Effector CD4-positive, alpha-beta T cell (primary cell): ENCODE measurements around the gene GRP.
"Not testable (repeated sequence)": the region's sequence is repeated elsewhere in the genome, so short reads cannot be mapped to it uniquely, and the experiment has no call there.

Experiments used
- DNase-seq: peaks from one replicate; pipeline ENCODE4 v3.0.0-alpha.2; 2020

Gene GRP

GRCh38 chr18:59229701-59230443 is 9.9 kb downstream of the GRP start:
- no peak for DNase-seq

DNA sequence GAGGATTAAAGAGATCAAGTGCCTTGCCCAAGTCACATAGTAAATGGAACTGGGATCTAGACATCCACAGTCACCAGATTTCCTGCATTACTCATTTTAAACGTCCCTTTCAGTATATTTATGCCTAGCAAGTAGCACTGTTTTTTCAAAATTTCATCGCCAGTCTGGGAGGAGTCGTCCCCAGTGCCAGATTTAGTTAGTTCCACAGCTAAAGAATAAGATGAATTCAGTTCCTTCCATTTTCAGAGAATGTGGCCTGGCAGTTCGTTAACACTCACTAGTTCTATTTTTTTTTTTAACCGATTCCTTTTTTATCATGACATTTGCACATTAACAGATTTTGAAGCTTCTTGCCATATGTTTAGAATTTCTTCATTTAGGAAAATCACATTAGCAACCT is 11.2 kb downstream of the GRP start:
- no peak for DNase-seq

- DNase-seq = no peak
Observed at GRCh38 chr18:59231877-59232276, 11.9 kb downstream of the GRP start.

- no peak for DNase-seq
Observed at GRCh38 chr18:59232309-59233016, 12.5 kb downstream of the GRP start.

DNA sequence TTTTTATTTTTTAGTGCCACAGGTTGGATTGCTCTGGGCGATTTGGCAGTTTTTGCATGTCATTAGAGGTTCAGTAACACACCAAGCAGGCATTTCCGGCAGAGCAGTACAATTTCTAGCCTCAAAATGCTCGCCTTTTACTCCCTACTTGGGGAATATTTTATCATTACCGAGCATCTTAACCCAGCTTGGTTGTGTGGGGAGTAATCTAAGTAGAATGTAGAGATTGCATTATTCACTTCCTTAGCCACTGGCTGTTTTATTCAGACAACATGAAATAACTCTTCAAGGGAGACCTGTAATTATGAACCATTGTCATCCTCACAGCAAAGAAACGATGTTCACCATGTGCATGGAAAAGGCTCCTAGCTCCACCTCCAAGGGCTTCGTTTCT is 13.1 kb downstream of the GRP start:
- DNase-seq = no peak

DNA sequence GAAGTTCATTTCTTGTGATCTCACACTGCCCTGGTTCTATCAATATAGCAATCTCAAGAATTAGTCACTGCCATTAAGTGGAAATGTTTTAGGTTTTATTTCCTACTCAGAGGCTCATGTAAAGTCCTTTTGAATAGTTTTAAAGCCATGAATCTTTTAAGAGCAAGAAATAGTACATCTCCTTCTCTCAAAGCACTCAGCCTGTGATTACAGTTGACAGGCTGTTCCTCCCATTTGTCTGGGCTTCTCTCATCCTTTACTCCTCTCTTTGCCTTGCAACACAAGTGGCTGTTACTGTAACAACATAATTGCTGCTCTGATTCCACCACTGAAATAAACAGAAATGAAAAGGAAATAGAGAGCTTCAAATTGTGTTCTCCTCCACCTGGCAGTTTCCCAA is 18.4 kb downstream of the GRP start:
- no peak for DNase-seq

GRCh38 chr18:59239642-59240041 is 19.7 kb downstream of the GRP start:
- no peak for DNase-seq

DNA sequence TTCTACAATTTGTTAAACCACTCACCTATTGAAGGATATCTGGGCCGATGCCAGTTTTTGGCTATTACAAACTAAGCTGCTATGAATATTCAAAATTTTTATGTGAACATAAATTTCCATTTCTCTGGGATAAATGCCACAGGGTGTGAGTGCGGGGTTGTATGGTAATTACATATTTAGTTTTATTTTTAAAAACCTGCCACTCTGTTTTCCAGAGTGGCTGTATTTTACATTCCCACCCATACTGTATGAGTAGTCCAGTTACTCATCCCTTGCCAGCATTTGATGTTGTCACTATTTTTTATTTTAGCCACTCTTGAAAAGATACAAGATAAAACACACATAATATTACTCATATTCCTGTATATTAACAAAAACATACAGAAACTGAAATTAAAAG is 22.9 kb downstream of the GRP start:
- no peak for DNase-seq

- DNase-seq = no peak
Observed at GRCh38 chr18:59246796-59247195, 26.8 kb downstream of the GRP start.

DNA sequence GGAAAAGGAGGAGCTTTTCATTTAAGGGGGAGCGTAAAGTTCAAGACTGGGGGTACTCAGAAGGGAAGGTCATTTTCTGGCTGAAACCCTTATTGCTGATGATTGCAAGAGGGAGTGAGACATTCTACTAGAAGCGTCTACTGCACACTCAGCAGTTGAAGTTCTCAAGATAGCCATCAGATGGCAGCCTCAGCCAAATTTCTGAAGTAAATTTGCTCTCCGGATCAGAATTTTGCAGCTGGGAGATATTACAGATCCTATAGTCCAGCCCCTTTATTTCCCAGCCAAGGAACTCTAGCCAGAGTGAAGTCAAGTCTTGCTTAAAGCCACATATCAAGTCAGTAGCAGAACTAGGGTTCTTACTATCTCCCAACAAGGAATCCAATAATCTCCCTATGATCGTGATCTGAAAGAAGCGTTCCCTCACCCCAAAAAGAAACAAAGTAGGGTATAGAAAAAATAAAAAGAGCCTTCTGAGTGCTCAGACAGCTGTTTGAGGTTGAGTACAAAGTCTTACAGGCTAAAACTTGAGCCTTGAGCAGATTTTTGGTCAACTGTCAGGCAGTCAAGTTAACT is 29.3 kb downstream of the GRP start:
- DNase-seq = no peak

DNA sequence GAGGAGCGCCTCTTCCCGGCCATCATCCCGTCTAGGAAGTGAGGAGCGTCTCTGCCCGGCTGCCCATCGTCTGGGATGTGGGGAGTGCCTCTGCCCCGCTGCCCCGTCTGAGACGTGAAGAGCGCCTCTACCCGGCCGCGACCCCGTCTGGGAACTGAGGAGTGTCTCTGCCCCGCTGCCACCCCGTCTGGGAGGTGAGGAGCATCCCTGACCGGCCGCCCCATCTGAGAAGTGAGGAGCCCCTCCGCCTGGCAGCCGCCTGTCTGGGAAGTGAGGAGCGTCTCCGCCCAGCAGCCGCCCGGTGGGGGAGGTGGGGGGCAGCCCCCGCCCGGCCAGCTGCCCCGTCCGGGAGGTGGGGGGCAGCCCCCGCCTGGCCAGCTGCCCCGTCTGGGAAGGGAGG is 35.5 kb downstream of the GRP start:
- not testable (repeated sequence) for DNase-seq

DNA sequence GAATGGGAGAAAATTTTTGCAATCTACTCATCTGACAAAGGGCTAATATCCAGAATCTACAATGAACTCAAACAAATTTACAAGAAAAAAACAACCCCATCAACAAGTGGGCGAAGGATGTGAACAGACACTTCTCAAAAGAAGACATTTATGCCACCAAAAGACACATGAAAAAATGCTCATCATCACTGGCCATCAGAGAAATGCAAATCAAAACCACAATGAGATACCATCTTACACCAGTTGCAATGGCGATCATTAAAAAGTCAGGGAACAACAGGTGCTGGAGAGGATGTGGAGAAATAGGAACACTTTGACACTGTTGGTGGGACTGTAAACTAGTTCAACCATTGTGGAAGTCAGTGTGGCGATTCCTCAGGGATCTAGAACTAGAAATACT is 41.9 kb downstream of the GRP start:
- DNase-seq = not testable (repeated sequence)

- not testable (repeated sequence) for DNase-seq
Observed at GRCh38 chr18:59262243-59262642, 42.3 kb downstream of the GRP start.

DNA sequence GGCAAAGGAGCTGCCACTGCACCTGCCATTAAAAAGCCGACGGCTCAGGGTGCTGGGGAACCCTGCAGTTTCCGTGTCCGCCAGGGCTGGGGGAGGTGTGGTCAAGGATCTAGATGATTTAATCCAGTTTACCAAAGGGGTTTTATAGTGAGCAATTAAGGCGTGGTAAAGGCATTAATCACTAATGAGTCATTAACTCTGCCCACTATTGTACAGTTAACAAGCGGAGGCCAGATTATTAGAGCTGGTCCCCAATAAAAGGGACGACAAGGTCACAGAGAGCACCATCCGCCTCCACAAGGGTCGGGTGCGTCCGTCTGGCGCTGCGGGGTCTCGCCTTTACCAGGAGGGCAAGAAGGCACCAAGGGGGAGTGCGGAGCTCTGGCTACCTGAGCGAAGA is 43.7 kb downstream of the GRP start:
- DNase-seq = no peak

DNA sequence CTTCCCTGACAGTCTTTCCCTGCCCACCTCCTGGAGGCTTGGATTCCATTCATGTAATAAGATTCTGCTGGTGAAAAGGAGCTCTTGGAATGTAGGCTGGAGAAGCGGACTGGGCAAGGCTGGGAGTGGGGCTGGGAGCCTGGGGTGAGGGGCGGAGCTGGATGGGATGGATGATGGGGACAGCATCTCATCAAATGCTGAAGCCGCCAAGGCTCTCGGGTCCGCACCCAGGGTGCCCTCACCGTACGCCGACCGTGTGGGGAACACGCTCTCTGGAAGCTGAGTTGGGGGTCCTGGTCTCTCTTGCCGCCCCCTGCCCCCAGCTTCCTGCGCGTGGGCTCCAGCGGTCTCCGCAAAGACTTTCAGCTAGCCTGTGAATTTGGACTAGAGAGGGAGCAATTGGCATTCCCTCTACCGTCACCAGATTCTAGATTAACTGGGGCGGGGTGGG is 44.2 kb downstream of the GRP start:
- DNase-seq = no peak

- no peak for DNase-seq
Observed at GRCh38 chr18:59264651-59265245, 44.8 kb downstream of the GRP start.

GRCh38 chr18:59265246-59265973 is 45.5 kb downstream of the GRP start:
- DNase-seq = no peak

DNA sequence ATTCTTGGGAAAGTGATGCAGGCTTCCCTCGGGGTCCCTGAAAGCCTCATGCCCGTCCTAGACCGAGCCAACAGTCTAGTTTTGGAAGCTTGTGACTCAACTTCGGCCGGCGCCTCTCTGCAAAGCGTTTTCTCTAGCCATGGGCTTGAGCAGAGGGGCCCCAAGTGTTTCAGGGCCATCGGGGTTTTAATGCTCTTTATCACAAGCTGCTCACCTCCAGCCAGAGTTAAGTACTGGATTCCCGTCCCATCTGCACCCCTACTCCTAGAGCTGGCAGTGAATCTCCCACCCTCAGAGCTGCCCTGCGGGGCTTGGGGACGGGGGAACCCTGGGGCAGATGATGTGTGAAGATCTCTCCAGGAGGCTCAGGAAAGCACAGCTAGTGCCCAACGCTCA is 46.0 kb downstream of the GRP start:
- DNase-seq = no peak

DNA sequence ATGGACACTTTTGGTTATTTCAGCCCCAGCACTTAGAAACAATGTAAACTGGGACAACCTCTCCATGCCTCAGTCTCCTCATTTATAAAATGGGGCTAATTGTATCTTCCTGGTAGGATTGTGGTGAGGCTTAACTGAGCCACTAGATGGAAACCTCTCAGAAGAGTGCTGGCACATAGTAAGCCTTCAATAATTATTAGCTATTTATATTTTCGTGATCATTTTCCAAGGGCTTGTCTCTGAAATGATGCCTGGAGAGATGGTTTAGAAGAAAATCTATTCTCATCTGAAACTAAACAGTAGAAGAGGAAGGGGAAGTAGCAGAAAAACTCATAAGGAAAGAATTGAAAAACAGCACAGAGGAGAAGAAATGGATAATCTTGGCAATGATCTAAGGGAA is 46.5 kb downstream of the GRP start:
- no peak for DNase-seq

DNA sequence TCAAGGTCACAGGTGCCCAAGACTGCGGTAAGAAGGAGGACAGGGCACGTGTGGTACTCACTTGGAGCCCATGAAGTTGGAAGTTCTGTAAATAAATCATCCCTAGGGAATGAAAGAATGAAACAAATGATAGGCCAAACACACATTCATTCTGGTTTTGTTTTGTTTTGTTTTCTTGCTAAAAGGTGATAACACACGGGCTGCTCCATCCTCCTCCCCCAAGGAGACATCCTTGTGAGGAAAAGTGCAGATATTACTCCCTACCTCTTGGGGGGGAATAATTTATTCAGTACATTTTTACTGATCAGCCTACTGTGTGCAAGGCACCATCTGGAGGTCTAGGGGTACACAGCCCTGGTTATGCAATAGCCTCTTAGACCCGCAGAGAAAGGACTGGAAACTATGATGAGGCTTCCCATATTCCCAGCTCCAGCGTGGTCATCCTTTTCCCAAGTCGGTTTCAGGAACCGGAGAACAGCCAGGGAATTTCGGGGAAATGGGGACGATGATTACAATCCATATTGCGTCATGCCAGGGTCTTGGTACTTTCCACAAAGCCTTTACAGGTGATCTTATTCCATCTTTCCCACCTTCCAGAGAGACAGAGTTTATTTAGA is 47.0 kb downstream of the GRP start:
- no peak for DNase-seq

DNA sequence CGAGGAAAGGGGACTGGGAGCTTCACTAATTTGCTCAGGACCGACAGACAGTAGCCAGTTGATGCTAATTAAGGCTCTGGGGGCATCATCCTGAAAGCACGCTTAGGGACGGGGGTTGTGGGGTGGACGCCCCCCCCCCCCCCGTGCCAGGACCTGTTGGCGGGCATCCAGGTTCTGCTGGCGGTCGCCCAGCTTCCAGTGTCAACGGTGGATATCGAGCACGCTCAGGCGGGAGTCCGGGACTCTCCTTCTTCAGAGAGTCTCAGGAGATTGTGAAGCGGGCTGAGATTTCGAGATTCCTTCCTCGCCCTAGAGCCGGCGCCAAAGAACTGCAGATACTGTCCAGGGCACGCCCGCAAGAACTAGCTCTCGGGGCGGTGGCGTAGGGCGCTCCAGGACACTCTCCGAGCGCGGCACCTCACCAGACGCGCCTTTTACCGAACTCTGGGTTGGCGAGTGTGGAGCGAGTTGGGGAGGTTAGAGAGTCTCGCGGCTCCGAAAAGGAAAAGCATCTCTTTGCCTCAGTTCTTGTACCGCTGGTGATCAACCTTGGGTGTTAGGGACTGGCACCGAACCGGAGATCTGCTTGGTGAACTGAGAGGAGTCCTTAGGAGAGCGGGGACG is 47.7 kb downstream of the GRP start:
- DNase-seq = no peak

GRCh38 chr18:59268127-59268720 is 48.3 kb downstream of the GRP start:
- no peak for DNase-seq
